ENCODE measurements around the gene ZNF708.
"Not testable (repeated sequence)": the region's sequence is repeated elsewhere in the genome, so short reads cannot be mapped to it uniquely, and the experiment has no call there.

Gene ZNF708

DNA sequence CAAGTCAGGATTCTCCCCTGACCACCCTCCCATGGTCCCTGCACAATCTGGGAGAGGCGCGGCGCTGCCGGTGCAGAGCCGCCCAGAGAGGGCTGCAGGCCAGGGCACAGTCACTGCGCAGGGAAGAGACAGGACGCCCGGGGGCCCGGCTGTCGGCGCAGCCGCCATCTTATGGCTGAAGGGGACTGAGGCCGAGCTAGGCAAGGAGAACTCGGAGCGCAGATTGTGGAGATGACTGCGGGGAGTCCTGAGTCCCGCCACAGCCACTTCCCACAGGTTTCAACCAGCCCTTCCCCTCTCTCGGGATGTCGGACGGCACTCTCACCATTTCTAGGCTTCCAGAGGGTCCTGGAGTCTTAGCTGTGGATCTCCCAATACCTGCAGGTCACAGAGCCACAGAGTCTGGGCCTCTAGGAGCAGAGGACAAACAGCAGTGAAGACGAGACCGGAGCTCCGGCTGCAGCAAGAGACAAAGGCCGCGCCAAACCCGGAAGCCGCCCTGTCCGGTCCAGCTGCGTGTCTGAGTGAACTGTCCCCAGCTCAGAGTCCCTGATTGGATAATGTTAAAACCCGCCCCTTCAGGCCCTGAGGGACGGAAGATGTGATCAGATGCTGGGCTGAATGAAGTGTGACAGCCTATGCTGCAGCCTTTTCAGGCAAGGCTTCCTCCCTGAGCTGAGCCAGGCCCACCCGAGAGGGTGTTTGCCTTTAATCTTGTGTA lies at the start of gene ZNF708:
Gene ZNF708, minus strand, starts transcription at position 526 of the 721 bp plus-strand sequence. Its CDS starts 198 bp downstream, at position 328.
- peak; percentile 60 for DNase-seq

DNA sequence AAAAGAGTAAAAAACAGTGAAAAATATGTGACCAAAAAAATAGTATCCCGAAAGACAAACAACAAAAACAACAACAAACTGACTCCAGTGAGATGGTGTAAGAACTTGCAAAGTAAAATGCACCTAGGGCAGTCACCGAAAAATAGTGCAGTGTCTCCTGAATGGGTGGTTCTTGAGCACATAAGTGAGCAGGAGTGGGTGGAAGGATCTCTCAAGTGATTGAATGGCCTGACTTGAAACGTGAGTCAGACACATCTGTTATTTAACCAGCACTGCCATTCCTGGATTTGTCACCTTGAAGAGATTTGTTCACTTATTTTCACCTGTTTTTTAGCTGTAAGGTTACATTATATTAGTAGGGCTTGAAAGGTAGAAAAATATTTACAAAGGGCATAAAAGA lies 33.1 kb upstream of the ZNF708 start:
- no peak for DNase-seq

DNA sequence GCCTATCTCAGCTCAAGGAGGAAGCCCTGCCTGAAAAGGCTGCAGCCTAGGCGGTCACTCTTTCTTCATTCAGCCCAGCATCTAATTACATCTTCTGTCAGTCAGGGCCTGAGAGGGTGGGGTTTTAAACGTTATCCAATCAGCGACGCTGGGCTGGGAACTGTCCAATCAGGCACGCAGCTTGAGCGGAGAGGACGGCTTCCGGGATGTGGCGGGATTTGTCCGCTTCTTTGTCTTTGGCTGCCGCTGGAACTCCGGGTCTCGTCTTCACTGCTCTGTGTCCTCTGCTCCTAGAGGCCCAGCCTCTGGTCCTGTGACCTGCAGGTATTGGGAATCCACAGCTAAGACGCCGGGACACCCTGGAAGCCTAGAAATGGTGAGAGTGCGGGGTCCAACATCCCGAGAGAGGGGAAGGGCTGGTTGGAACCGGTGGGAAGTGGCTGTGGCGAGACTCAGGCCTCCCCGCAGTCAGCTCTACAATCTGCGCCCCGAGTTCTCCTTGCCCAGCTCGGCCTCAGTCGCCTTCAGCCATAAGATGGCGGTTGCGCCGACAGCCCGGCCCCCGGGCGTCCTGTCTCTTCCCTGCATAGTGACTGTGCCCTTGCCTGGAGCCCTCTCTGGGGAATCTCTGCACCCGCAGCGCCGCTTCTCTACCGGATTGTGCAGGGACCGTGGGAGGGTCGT lies 29.7 kb upstream of the ZNF708 start, which contains the start of gene ZNF738:
Gene ZNF738, plus strand, starts transcription at position 233 of the 684 bp plus-strand sequence. Its CDS starts 141 bp downstream, at position 374.
- DNase-seq = peak; percentile 79

DNA sequence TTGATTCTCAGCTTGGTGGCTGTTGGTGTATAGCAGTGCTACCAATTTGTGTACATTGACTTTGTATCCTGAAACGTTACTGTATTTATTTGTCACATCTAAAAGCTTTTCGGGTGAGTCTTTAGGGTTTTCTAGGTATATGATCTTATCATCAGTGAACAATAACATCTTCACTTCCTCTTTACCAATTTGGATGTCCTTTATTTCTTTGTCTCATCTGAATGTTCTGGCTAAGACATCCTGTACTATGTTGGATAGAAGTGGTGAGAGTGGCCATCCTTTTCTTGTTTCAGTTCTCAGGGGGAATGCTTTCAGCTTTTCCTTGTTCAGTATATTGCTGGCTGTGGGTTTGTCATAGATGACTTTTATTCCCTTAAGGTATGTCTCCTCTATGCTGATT lies 23.6 kb upstream of the ZNF708 start:
- no peak for DNase-seq

DNA sequence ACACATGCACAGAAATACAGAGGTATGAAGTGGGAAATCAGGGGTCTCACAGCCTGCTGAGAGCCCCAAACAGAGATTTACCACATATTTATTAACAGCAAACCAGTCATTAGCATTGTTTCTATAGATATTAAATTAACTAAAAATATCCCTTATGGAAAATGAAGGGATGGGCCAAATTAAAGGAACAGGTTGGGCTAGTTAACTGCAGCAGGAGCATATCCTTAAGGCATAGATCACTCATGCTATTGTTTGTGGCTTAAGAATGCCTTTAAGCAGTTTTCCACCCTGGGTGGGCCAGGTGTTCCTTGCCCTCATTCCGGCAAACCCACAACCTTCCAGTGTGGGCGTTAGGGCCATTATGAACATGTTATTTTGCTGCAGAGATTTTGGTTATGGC lies 15.6 kb upstream of the ZNF708 start:
- DNase-seq = not testable (repeated sequence)

DNA sequence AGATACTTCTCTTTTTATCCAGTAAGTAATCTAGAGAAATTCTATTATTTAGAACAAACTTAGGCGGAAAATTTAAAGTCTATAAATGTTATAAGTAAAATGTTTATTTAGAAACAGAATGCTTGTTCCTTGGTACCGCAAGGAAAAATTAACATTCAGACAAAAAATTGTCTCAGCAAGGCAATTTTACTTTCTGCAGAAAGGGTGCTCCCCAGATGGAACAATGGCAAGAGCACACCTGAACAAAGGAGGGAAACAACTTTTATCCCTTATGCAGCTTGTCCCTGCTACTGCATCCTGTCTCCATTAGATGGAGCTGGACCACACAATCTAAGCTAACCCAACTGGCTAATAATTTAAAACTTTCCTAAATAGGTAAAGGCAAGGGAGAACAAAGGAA lies 6.5 kb upstream of the ZNF708 start:
- no peak for DNase-seq

DNA sequence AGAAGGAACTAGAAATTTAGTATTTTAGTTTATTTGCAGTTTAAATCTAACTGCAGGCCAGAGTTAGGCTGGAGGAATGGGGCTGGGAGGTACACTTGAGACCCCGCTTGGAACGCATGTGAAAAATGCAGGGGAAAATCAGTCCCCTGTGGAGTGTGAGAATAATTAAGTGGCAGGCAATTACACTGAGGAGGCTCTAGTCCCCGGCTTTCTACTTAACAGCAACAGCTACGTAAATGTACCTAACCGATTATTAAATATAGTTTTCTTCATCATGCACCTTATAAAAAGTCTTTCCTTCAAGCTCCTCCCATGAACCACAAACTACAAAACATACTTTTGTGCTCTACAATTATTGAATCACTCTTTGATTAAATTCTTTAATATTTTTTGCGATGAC lies 804 bp downstream of the ZNF708 start:
- no peak for DNase-seq

DNA sequence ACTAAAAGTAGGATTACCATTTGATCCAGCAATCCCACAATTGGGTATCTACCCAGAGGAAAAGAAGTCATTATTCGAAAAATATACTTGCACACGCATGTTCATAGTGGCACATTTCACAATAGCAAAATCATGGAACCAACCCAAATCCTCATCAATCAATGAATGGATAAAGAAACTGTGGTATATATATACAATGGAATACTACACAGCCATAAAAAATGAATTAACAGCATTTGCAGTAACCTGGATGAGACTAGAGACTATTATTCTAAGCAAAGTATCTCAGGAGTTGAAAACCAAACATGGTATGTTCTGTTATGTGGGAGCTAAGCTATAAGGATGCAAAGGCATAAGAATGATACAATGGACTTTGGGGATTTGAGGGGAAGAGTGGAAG lies 3.0 kb downstream of the ZNF708 start:
- no peak for DNase-seq

DNA sequence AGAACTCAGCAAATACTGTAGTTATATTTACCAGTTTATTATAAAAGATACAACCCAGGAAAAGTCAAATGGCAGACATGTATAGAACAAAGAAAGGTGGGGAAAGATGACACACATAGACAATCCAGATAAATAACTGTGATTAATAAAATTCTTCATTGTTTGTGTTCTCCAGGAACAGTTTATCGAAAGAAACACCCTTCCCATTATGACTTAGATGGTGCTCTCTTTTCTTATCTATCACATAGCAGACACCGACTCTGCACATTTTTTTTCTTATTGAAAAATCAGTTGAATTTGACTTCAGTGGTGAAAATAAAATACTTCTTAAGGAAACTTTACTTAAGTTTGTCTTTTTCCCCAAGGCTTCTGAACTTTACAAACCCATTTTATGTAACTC lies 6.2 kb downstream of the ZNF708 start:
- DNase-seq = no peak

DNA sequence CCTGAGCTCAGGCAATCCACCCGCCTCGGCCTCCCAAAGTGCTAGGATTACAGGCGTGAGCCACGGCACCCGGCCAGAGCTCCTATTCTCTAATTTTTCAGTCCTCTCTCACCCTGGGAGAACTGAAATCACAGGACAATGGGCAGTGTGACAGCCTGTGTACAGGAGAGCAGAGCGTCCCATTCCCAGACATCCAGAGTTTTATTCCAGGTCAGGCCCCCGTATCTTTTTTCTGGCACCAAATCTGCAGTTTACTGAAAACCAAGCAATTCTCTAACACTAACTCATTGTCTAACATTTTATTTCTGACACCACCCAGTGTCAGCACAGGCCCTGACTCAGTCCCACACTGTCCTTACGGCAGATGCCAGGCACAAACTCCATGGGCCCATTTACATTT lies 6.7 kb downstream of the ZNF708 start:
- no peak for DNase-seq

DNA sequence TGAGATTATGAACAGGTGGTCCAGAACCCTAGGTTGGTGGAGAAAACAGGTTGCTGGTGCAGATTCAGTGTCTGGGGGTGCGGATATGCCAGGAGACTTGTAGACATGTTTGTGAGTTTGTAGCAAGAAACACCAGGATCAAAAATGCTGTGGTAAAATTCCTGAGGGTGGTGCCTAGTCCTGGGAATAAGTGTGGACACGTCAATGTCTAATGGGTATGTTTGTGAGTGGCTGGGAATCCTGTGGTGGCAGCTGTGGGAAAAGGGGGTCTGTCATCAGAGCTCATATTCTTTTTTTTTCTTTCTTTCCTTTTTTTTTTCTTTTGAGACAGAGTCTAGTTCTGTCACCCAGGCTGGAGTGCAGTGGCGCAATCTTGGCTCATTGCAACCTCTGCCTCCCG lies 7.2 kb downstream of the ZNF708 start:
- no peak for DNase-seq

DNA sequence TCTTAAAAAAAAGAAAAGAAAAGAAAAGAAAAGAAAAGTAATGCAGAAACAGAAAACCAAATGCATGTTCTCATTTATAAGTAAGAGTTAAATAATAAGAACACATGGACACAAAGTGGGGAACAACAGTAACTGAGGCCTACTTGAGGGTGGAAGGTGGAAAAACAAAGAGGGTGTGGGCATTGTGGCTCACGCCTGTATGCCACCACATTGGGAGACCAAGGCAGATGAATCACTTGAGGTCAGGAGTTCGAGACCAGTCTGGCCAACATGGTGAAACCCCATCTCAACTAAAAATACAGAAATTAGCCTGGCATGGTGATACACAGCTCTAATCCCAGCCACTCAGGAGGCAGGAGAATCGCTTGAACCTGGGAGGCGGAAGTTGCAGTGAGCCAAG lies 8.1 kb downstream of the ZNF708 start:
- DNase-seq = no peak

DNA sequence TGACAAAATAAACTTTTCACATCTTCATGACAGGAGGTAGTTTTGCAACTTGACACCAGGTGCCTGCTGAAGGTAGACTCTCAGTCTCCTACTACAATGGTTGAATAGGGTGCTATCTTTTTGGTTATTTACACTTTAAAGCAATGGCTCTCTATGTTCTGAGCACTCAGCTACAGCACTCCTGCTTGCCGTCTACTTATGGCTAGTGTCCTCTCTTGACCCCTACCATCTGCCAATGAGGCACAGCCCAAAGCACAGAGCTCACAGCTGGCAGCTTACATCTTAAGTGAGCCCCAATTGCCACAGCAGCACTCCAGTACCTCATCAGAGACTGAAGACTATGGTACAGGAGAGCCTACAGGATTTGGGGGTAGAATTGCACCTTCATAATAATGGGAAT lies 11.4 kb downstream of the ZNF708 start:
- no peak for DNase-seq

DNA sequence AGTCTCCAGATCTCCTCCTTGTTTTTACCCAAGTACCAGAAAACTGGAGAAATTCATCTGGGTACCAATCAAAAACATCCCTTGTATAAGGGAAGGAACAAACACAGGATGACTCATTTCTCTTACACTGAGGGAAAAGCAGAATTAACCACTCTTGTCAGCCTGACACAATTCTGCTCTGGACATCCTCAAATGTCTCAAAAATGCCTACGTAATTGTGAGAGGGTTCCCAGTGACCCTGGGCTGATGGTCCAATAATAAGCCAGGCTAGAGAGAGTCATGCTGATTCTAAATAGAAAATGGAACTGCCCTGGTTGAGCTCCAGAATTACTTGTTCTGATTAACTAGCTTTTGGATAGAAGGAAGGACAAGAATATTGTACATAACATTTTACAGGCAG lies 14.5 kb downstream of the ZNF708 start:
- DNase-seq = no peak

DNA sequence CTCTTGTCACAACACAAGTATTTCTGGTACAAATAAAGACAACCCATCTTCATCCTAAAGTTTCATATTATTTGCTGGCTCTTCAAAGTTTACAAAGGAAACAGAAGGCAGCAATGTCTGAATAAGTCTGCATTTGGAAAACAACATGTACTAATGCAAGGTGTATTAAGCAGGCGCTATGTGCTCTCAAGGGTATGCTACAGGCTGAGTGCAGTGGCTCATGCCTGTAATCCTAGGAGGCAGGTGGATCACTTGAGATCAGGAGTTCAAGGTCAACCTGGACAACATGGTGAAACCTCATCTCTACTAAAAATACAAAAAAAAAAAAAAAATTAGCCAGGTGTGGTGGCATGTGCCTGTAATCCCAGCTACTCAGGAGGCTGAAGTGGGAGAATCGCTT lies 16.4 kb downstream of the ZNF708 start:
- DNase-seq = not testable (repeated sequence)

DNA sequence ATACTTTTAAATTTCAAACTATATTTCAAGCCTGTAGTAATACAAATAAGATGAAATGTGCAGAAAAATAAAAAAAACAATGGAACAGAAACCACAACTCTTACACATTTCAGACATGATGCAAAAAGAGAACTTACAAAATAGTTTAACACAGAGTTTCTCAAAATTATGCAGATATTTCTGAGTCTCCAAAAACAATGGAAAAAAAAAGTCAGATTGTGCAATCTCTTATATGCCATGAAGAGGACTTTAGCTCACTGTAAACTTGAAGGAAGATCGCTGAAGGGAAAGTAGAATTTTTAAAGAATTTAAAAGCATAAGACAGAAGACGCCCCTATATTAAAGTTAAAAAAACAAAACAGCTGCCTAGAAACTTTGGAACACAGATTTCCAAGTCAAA lies 20.4 kb downstream of the ZNF708 start:
- DNase-seq = no peak

DNA sequence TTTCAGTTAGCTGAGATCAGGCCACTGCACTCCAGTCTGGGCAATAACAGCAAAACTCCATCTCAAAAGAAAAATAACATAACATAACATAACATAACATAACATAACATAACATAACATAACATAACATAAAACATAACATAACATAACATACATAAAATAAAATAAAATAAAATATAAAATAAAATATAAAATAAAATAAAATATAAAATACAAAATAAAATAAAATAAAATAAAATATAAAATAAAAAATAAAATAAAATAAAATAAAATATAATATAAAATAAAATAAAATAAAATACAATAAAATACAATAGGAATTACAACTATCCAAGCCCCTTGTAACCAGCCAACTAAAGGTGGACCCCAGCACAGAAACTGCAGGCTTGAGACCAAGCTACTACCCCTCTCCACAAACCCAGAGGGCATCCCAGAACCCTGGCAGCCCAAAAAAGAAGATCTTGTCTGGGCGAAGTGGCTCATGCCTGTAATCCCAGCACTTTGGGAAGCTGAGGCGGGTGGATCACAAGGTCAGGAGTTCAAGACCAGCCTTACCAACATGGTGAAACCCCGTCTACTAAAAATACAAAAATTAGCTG lies 22.2 kb downstream of the ZNF708 start:
- DNase-seq = not testable (repeated sequence)

DNA sequence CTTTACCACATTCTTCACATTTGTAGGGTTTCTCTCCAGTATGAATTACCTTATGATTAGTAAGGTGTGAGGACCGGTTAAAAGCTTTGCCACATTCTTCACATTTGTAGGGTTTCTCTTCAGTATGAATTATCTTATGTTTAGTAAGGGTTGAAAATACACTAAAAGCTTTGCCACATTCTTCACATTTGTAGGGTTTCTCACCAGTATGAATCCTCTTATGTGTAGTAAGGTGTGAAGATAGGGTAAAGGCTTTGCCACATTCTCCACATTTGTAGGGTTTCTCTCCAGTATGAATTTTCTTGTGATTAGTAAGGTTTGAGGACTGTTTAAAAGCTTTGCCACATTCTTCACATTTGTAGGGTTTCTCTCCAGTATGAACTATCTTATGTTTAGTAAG lies 35.4 kb downstream of the ZNF708 start:
- not testable (repeated sequence) for DNase-seq

DNA sequence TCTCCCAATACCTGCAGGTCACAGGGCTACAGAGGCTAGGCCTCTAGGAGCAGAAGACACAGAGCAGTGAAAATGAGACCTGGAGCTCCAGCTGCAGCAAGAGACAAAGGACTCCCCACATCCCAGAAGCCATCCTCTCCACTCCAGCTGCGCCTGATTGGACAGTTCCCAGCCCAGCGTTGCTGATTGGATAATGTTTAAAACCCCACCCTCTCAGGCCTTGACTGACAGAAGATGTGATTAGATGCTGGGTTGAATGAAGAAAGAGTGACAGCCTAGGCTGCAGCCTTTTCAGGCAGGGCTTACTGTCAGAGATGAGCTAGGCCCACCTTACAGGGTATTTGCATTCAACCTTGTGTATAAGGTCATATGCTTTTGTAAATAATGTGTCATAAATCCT lies 59.4 kb downstream of the ZNF708 start:
- no peak for DNase-seq

DNA sequence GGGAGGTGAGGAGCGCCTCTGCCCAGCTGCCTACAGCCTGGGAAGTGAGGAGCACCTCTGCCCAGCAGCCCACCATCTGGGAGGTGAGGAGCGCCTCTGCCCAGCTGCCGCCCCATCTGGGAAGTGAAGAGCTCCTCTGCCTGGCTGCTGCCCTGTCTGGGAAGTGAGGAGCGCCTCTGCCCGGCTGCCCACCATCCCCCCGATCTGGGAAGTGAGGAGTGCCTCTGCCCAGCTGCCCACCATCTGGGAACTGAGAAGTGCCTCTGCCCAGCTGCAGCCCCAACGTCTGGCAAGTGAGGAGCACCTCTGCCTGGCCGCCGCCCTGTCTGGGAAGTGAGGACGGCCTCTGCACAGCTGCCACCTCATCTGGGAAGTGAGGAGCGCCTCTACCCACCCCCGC lies 64.3 kb downstream of the ZNF708 start:
- no peak for DNase-seq

DNA sequence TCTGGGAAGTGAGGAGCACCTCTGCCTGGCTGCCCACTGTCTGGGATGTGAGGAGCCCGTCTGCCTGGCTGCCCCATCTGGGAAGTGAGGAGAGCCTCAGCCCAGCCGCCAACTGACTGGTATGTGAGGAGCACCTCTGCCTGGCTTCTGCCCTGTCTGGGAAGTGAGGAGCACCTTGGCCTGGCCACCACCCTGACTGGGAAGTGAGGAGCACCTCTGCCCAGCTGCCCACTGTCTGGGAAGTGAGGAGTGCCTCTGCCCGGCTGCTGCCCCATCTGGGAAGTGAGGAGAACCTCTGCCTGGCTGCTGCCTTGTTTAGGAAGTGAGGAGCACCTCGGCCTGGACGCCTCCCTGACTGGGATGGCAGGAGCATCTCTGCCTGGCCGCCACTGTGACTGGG lies 64.8 kb downstream of the ZNF708 start:
- no peak for DNase-seq

DNA sequence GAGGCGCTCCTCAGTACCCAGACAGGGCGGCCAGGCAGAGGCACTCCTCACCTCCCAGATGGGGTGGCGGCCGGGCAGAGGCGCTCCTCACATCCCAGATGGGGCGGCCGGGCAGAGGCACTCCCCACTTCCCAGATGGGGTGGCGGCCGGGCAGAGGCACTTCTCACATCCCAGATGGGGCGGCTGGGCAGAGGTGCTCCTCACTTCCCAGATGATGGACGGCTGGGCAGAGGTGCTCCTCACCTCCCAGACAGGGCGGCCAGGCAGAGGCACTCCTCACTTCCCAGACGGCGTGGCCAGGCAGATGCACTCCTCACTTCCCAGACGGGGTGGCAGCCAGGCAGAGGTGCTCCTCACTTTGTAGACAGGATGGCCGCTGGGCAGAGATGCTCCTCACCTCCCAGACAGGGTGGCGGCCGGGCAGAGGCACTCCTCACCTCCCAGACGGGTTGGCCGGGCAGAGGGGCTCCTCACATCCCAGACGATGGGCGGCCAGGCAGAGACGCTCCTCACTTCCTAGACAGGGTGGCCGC lies 68.3 kb downstream of the ZNF708 start:
- DNase-seq = not testable (repeated sequence)

DNA sequence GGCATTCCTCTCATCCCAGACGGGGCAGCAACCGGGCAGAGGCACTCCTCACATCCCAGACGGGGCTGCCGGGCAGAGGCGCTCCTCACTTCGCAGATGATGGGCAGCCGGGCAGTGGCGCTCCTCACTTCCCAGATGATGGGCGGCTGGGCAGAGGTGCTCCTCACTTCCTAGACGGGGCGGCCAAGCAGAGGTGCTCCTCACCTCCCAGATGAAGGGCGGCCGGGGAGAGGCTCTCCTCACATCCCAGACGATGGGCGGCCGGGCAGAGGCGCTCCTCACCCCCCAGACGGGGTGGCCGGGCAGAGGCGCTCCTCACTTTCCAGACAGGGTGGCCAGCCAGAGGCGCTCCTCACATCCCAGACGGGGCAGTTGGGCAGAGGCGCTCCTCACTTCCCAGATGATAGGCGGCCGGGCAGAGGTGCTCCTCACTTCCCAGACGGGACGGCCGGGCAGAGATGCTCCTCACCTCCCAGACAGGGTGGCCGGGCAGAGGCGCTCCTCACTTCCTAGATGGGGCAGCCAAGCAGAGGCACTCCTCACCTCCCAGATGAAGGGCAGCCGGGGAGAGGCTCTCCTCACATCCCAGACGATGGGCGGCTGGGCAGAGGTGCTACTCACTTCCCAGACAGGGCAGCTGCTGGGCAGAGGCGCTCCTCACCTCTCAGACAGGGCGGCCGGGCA lies 68.9 kb downstream of the ZNF708 start:
- no peak for DNase-seq

All from activated effector memory CD4-positive, alpha-beta T cell treated with Interleukin-2 at 50 U/mL for 16 hours (primary cell).